Posterior cingulate gyrus (tissue), 11 donors: Measurements from ENCODE around the gene NME4.
"Not testable (repeated sequence)": the region's sequence is repeated elsewhere in the genome, so short reads cannot be mapped to it uniquely, and the experiment has no call there.

Experiments used
- DNase-seq, 10 donors: peaks; one replicate each; pipeline versions ENCODE4 v3.0.0 to v3.0.0-alpha.2; 2020 to 2021; ENCODE audit warnings: mixed read lengths in 3 of 10
- intact Hi-C: fragments of 100-400 bp; cut with DNase I; formaldehyde crosslinking; loops from one replicate; pipeline ENCODE4 v1.15.1; 2023

Gene NME4

DNA sequence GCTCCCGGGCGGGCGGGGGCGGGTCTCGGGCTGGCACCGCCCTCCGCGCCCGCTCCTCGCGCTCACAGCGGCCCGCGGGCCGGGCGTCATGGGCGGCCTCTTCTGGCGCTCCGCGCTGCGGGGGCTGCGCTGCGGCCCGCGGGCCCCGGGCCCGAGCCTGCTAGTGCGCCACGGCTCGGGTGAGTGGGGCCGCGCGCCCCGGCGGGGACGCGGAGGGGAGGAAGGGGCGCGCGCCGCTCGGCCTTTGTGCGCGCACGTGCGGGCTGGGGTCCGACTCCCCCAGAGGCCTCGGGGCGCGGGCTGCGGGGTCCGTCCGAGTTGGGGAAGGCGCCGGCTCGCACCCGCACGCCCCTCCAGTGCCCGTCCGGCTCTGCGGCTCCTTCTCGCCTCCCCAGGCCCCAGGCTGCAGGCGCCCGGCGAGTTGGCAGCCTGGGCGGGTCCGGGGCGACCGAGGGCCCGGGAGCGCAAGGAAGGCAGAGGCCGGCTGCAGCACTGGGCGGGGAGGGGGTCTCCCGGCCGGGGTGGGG, at the start of gene NME4:
NME4 (plus strand) TSS at position 65 of the 527 bp plus-strand sequence; CDS start at position 89, 24 bp downstream.
- intact Hi-C loops: no loop called here
- DNase-seq: peak in 2 of 10 donors; percentile 29 to 81

DNA sequence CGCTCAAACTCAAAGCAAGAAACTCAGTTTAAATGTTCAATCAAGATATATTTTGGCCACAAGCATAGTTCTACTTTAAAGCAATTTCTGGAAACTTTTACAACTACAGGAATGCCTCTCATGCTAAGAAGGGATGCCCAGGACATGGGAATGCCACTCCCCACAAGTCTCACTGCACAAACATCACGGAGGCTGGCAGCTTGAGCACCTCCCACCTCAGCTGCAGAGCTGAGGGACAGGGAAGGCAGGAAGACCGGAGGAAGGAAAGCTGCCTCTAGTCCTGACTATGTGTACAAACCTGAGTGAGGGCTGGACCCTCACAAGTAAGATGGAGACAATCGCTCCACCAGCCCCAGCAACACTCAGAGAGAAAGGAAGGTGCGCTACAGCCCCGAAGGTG, 49.8 kb upstream of the NME4 start:
- intact Hi-C loops: no loop called here
- peak in 1 of 10 donors; percentile 78 for DNase-seq

DNA sequence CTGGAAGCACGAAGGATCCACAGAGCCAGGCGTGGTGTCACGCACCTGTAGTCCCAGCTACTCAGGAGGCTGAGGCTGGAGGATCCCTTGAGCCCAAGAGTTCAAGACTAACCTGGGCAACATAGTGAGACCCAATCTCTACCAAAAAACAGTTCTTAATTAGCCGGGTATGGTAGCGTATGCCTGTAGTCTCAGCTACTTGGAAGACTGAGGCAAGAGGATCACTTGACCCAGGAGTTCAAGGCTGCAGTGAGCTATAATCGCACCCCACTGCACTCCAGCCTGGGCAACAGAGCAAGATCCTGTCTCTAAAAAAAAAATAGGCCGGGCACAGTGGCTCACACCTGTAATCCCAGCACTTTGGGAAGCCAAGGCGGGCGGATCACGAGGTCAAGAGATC, 48.5 kb upstream of the NME4 start:
- intact Hi-C loops: not testable (repeated sequence)

DNA sequence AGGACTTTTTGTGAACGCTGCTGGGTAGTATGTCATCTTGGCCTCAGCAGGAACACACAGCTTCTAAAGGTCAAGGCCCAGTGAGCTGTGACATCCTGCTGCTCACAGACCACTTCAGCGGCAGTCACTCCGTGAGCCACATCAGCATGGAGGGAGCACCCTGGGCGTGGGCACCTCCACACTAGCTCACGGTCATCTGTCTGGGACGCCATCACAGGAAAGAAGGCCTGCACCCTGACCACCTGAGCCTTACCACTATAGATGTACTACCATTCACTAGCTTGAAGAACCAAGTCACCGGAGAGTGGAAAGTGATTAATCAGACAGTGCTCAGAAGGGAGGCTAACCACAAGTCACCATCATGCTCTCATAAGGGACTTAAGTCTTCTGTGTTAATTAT, 47.8 kb upstream of the NME4 start:
- intact Hi-C loops: no loop called here
- no peak for DNase-seq

More for the DNA sequence above, 48.5 kb upstream of the NME4 start:
- not testable (repeated sequence) for DNase-seq

DNA sequence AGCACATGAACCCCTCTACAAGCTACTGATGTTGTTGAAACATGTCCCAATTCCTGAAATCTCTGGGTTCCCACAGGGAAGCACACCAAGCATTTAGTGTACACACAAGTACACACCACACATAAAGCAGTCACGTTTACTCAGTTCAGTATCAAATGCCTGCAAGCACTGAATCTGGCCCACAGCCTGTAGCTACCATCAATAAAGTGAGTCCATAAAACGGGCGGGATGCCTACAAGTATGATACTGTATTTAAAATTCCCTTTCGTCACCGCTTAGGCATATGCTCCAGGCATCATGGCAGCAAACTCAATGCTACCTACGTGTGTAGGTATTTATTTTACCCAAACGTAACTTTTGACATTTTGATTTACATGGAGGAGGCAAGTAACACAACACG, 46.8 kb upstream of the NME4 start:
- DNase-seq: no peak
- intact Hi-C loops: loop anchor here (5.0 kb wide), 1 partner anchor 123 kb away; the partner anchor contains the start of gene LUC7L

DNA sequence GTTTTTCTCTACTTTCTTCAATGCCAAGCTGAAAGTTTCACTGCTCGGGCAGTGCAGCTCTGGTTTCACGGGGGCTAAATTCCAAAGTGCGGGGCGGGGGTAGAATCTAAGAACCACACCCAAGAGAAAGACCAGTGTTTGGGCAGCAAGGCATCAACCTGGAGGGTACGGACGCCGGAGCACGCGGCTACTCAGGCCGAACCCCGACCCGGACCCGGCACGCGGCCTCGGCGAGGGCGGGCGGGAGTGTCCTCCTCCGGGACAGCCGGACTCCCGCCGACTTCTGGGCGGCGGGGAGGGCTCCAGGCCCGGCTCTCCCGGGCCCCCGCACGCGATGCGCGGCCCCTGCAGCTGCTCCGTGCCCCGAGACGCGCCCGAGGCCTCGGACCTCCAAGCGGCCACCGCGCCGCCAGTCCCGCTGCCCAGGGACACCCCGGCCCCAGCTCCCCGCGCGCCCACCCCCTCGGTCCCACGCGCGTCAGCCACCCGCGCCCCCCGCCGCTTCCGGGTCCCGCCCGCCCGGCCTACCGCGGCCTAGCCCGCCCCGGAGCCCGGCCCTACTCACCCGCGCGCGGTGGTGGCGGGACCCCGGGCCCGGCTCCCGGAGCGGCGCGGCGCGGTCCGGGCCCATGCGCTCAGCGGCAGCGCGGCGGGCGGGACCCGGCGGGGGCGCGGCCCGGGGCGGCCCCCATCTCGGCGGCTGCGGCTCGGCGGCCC, 45.0 kb upstream of the NME4 start:
- intact Hi-C loops: loop anchor here (5.0 kb wide), 1 partner anchor 125 kb away; the partner anchor contains the start of gene LUC7L
- peak in 1 of 10 donors; percentile 86 for DNase-seq

DNA sequence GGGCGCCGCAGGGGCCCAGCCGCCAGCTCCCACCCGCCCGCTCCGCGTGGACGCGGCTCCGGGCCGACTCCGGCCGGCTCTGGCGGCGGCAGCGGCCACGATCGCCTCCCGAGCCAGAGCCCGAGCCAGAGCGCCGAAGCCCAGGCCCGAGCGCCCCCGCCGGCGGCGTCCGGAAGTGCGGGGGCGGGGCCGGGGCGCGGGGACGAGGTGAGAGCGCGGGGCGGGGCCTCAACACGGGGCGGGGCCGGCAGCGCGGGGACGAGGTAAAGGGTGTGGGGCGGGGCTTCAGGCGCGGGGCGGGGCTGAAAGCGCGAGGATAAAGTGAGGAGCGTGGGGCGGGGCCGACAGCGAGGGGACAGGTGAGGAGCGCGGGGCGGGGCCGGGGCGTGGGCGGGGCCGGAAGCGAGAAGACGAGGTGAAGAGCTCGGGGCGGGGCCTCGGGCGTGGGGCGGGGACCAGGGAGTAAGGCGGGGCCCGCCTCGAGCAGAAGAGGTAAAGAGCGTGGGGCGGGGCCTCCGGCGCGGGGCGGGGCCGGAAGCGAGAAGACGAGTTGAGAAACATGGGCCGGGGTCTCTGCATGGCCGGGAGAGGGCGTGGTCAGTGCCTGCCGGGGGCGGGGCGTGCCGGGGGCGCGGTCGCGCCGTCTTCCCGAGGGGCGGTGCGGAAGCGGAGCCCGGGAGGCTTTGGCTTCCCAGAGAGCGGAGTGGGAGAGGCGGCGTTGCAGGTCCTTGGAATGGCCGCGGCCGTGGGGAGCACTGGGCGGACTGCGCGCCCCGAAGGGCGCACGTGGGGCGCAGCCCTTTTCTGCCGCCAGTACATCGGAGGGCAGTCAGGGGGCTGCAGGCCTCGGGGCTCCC, 44.2 kb upstream of the NME4 start, which contains the start of gene AXIN1:
AXIN1 (minus strand) TSS at position 177 of the 857 bp plus-strand sequence. CDS start 5,698 bp downstream, outside the sequence.
- peak; percentile 82 to 99 (median 90) for DNase-seq
- intact Hi-C loops: loop anchor here (5.0 kb wide), 1 partner anchor 125 kb away; the partner anchor contains the start of gene LUC7L

DNA sequence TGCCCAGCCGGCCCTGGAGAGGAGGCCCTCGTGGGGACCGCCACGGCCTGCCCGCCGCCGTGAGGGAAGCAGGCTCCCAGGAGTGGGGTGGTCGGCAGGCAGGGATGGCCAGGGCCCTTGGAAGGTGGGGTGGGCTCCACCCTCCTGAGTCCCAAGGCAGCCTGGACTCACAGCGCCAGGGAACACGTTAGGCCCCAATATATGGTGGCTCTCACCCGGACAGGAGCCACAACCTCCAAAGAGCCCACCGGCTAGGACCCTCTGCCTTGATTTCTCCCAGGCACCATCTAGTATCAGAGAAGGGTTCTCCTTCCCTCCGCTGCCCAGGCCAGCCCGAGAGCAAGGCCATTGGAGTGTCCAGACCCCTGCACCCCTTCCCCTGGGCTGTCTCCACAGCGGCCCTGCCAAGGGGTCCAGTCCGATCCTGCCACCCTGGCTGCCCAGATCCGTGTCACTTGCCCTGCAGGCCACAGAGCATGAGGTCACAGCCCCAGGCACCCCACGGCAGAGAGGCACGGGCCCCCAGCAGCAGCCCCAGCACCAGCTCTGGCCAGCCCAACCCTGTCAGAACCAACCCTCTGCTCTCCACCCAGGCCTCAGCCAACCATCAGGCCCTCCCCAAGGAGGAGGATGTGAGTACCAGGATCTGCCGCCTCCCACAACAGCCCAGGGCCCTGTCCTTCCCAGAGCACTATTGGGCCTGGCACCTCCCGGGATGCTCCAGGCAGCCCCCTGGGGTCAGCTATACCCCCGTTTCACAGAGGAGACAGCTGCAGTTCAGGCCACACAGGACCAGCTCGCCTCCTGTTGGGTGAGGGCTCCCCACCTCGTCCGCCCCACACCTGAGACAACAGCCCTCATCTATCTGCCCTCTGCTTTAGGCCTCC, 43.4 kb upstream of the NME4 start:
- intact Hi-C loops: loop anchor here (5.0 kb wide), 1 partner anchor 126 kb away; the partner anchor contains the start of gene LUC7L
- peak in 1 of 10 donors; percentile 79 for DNase-seq

DNA sequence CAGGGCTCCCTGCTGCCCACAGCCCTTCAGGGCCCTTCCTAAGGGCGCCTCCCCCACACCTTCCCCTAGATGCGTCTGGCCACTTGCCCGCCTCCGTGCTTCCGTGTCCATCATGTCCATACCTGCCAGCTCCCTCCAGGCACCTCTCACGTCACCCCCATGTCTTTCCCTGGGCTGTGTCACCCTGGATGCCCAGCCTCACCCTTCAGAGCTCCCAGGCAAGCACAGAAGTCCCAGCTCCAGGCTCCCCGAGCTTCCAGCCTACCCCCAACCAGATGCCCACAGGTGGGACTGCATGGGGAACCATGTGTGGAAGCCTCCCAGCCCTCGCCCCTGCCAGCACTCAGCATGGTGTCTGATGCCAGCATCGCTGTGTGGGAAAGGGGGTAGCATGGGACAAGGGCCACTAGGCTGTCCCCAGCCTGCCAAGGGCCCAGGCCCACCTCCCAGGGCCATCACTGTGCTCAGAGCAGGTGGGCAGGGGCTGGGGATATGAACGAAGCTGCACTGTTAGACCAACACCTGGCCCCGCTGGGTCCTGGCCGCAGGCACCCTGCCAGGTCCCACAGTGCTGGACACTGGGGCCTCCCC, 42.6 kb upstream of the NME4 start:
- intact Hi-C loops: loop anchor here (5.0 kb wide), 1 partner anchor 127 kb away; the partner anchor contains the start of gene LUC7L
- peak in 1 of 10 donors; percentile 79 for DNase-seq

DNA sequence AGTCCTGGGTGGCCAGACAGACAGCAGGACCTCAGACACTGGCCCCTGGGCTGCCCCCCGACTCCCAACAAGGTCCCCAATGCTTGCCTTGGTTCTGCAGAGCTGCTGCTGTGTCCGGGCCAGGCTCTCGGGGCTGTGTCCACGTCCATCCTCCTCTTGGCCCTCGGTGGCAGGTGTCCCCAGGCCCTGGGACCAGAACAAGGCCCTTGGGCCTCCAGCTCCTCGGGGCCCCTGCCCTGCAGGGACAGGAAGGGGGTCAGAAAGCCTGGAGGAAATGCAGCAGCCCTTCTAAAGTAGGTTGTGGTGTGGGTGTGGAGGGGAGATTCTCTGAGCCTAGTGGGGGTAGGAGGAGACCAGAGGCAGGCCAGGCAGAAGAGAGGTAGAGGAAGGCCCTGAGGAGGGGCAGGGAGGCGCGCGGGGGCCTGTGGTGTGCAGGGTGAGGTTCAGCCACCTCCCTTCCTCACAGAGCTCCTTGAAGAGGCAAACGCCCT, 42.0 kb upstream of the NME4 start:
- intact Hi-C loops: loop anchor here (5.0 kb wide), 1 partner anchor 128 kb away; the partner anchor contains the start of gene LUC7L

DNA sequence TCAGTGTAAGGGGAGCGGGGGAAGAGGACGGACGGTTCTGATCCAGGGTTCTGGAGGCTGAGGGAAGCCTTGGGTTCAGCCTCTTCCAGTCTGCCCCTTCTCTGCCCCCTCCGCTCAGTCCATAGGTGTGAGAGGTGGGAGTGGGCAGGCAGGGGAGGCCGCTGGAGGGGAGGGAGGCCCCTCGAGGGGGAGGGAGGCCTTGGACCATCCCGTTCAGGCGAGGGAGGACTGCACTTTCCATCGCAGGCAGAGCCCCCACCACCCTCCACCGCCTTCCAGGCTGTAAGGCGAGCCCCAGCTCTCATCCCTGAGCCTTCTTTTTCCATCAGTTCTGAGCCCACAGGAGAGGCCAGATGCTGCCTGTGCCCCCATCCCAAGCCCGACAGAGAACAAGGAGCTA, 40.3 kb upstream of the NME4 start:
- intact Hi-C loops: no loop called here
- no peak for DNase-seq

More for the DNA sequence above, 42.0 kb upstream of the NME4 start:
- no peak for DNase-seq

DNA sequence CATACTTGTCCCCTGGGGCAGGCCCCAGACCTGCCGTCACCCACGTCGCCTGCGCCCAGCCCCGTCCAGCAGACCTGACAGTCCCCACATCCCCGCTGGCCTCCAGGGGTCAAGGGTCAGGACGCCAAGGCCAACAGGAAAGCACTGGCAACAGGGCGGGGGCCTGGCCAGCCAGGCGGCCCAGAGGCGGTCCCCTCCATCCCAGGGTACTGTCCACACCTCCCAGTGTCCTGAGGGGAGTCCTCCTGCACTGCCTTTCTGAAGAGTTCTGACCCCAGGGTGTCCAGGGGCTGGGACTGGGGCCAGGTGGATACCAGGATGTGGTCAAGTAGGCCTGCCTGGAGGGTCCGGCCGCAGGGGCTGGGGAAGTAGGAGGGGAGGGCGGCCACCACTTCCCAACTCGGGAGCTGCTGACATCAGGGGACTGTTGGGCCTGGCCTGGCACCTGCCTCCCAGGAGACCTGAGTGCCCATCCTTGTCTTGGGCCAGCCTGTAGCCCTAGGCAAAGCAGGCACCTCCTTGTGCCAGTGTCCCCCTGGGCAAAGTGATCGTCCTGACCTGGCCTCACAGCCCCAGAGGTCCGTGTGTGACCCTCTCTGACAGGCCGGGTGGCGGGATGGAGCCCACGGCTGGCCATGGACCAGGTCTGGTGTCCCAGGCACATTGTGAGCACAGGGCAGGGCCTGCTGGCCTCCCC, 37.8 kb upstream of the NME4 start:
- intact Hi-C loops: no loop called here
- DNase-seq: no peak

DNA sequence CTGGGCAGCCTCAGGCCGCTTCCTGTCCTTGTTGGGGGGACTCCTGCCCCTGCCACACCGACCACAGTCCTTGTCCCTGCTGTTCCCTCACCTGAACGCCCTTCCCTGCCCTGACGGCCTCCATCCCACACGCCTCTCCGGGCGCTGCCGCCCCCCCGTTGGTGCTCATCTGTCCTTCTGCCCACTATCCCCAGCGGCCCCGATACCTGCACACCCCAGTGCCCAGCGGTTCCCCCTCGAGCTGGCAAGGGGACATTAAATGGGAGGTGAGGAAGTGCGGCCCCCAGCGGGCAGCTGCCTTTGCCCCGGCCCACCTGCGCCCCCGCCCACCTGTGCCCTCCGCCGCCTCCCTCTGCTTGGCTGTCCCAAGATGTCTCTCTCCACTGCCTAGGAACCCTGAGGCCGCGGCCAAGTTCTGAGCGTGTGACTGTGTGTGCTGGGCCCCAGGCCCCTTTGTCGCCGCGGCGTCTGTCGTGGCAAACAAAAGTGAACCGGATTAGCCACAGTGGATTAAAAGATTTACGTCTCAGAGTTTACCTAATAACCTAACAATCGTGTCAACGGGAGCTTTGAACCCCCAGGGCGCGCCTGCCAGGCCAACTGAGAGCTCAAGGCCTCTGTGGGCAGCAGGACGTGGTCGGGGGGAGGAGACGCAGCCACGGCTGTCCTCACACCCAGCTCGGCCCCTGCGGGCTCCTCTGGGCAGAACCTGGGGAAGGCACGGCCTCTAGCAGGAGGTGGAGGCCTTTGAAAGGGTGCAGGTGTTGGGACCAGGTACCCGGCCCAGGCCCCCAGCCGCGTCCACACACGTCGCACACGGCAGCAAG, 36.9 kb upstream of the NME4 start:
- intact Hi-C loops: no loop called here
- no peak for DNase-seq

DNA sequence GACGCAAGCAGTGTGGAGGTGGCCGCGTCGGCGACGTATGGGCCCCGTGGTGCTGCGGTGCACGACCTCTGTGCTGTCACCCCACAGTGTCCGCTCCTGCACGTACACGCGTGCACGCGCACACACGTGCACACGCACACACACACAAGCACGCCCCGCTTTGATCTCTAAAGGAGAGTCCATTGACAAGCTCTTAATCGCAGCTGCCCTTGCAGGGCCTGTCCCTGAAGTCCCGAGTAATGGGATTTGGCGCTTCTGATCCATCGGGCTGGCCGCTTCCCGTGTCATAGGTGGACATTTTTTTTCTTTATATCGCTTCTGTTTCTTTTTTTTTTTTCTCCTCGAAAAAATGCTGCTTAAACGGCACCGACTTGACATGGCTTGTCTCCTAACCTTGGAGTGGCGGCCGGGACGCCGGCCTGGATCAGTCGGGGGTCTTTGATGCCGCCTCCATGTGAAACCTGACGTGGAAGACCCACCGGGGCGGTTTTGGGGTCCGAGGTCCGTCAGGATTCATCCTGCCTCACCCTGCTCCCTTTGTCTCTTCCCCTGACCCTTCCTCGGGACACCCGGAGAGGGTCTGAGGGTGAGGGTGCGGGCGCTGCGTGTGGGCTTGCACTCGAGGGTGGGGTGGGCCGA, 36.2 kb upstream of the NME4 start:
- intact Hi-C loops: no loop called here
- DNase-seq: no peak

DNA sequence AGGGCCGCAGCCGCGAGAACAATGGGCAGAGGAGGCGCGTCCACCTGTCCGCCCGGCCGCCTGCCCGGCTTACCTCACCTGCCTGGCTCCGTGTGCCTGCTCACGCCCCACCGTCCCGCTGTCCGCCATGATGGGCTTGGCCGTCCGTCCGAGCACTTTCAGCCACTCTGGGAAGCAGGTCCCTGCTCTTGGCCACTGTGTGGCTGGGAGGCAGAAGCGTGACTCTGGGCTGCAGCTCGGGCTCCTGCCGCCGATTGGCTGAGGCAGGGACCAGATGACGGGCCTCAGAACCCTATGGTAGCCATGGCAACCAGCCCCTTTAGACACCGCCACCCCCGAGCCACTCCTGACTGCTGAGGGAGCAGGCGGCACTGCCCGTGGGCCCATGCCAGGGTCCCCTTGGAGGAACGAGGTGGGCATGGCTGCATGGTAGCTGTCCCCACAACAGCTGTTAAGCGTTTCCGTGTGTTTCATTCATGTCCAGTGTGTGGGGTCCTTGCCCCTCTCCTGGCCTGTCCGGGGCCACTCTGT, 35.6 kb upstream of the NME4 start:
- DNase-seq: peak in 8 of 10 donors; percentile 55 to 96 (median 80)

DNA sequence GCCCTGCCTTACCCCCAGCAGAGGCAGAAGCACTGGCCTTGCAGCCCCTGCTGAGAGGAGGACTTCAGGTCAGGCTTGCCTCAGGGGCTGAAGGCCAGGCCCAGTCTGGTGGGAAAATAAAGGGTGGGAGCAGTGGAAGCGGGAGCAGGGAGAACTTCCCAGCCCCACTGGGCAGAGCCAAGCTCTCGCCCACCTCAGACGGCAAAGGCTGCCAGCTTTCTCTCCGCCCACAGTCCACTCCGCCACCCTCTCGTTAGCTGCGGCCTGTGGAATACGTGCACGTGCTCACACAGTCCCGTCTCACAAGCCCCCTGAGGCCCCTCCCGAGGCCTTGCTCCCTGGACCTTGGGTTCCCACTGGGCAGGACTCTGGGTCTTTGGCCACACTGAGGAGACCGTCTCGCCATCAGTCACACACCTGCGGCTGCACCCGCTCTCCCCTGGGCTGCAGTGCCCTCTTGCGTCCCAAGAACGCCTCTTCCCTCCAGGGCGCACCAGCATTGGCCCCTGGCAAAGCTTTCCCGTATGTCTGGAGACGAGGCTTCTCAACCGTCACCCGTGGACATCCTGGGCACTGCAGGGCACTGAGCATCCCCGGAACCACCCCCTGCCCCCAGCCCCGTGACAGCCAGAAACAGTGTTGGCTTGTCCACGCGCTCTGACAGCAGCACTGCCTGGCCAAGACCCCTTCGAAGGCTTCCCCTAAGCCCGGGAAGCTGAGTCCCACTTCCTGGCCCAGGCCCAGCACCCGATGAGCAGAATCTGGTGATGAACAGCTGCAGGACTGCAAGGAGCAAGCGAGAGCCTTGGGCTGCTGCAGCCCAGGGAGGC, 34.9 kb upstream of the NME4 start:
- intact Hi-C loops: no loop called here
- DNase-seq: peak; percentile 45 to 97 (median 78)

More for the DNA sequence above, 35.6 kb upstream of the NME4 start:
- intact Hi-C loops: no loop called here
